NCI-H774 (cell line): ENCODE results near the gene ANKRD13B.
A peak's percentile ranks its signal among the peaks of the same experiment; 100 is the strongest.

ENCODE experiments used
- DNase-seq: peaks from one replicate; lab custom pipeline; 2025; lab: John Stamatoyannopoulos, UW

ANKRD13B gene

GRCh38 chr17:29594519-29595090 is 1.7 kb downstream of the ANKRD13B start:
- DNase-seq = no peak

- no peak for DNase-seq
These were observed 2.4 kb downstream of the ANKRD13B start for GRCh38 chr17:29595107-29595942.

- no peak for DNase-seq
These were observed 3.2 kb downstream of the ANKRD13B start for GRCh38 chr17:29595943-29596774.

- DNase-seq = no peak
These were observed 3.9 kb downstream of the ANKRD13B start for GRCh38 chr17:29596811-29597210.

GRCh38 chr17:29597361-29598172 is 4.6 kb downstream of the ANKRD13B start:
- no peak for DNase-seq

GRCh38 chr17:29603109-29603674 is 10.3 kb downstream of the ANKRD13B start:
- no peak for DNase-seq

GRCh38 chr17:29607557-29608195 is 14.7 kb downstream of the ANKRD13B start:
- no peak for DNase-seq

GRCh38 chr17:29608986-29609385 is 16.1 kb downstream of the ANKRD13B start:
- no peak for DNase-seq

- no peak for DNase-seq
These were observed 17.5 kb downstream of the ANKRD13B start for GRCh38 chr17:29610395-29610794.

- DNase-seq = no peak
These were observed 18.6 kb downstream of the ANKRD13B start for GRCh38 chr17:29611351-29612093.

GRCh38 chr17:29612094-29612403 is 19.1 kb downstream of the ANKRD13B start:
- DNase-seq = no peak

GRCh38 chr17:29612404-29613280 is 19.7 kb downstream of the ANKRD13B start:
- DNase-seq = no peak

- no peak for DNase-seq
These were observed 20.5 kb downstream of the ANKRD13B start for GRCh38 chr17:29613352-29613837.

- no peak for DNase-seq
These were observed 20.9 kb downstream of the ANKRD13B start for GRCh38 chr17:29613856-29614255.

GRCh38 chr17:29614349-29615047 is 21.6 kb downstream of the ANKRD13B start:
- no peak for DNase-seq

- no peak for DNase-seq
These were observed 22.1 kb downstream of the ANKRD13B start for GRCh38 chr17:29615048-29615385.

- peak; percentile 89 for DNase-seq
These were observed 22.8 kb downstream of the ANKRD13B start for GRCh38 chr17:29615492-29616299.
